T-helper 1 cell treated with Interleukin-12 subunit alpha and Interleukin-12 subunit beta and Interleukin-4 antibody, amounts not matched to agents 30 ng/mL and 1 ng/mL, for 36 hours (primary cell): ENCODE measurements around the gene ADAM12. TPM values are rescaled to one million over a fixed set of nuclear protein-coding genes. Genes with fewer than 3 reads are reported as not detected.

Experiments
- intact Hi-C: fragments of 100-400 bp; cut with micrococcal nuclease; formaldehyde crosslinking; loops from one replicate; pipeline ENCODE4 v1.15.1; 2024
- total RNA-seq: library from RNA; stranded (reverse); gene quantifications from 2 replicates; pipeline ENCODE4 v1.2.3, GENCODE V29; 2022

ADAM12 gene
- total RNA-seq, 1 donor from 2014 or later = 0.07 TPM

DNA sequence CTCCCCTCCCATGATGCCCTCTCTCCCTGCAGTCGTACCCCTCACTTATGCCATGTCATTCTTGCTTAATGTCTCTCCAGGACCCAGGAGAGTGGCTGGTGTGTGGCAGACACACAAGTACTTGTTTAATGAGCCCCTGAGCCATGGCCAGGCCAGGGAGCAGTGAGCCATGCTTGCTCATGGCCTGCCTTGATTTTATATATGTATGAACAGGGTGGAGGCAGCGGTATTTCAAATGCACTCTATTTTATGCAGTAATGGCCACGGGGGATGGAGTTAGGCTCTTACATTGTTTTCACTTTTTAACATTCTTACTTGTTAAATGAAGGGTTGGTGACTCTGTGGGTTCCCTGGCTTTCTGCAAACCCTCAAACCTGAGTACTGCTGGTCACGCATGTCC lies 347.2 kb downstream of the ADAM12 start:
- intact Hi-C loops = loop anchor here (5.0 kb wide), 3 partner anchors 219 to 1124 kb away; partner anchors contain the start of genes BCCIP, EDRF1 and UROS

DNA sequence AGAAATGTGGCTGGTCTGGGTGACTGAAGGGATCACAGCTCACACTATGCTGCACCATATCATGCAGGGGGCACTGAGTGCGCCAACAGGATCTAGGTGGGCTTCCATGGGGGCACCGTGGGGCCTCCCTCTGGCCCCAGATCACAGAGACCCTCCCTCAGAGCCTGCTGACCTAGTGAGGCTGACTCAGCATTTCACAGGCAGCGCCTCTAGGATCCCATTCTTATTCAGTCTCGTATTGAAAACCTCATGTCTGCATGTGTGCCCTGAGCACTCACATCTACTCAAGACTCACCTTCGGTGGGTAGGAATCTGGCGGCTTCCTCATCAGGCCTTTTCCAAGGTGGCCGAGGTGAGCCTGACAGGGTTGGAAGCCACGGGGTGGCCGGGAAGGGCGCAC lies 350.3 kb downstream of the ADAM12 start:
- intact Hi-C loops = no loop called here

DNA sequence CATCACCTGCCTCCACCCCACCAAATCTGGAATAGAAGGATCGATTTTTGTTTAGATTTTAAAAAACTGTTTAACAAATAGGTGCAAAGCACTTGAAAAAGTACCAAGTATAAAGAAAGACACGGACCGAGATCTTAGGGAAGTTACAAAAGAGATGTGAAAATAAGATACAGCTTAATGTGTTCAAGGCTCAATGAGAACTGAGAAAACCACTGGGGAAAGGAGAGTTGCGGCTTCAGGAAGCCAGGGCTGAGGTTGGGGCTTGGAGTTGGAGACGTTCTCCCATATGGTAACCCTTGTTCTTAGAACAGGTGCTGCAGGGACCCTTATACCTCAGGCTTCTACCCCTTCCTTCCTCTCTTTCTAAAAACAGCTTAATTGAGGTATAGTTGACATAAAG lies 351.8 kb downstream of the ADAM12 start:
- intact Hi-C loops = no loop called here

DNA sequence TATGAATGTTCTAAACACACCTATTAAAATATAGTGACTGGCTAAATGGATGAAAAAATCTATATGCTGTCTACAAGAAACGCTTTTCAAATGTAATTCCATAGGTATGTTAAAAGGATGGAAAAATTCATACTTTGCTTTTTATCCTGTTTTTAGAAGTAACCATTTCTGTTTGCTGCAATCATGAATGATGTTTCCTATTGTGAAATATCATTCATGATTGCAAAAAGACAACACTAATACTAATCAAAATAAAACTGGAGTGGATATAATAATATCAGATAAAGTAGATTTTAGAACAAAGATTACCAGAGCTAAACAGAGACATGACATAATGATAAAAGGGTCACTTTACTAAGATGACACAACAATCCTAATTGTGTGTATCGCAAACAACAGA lies 353.7 kb downstream of the ADAM12 start:
- intact Hi-C loops = no loop called here

DNA sequence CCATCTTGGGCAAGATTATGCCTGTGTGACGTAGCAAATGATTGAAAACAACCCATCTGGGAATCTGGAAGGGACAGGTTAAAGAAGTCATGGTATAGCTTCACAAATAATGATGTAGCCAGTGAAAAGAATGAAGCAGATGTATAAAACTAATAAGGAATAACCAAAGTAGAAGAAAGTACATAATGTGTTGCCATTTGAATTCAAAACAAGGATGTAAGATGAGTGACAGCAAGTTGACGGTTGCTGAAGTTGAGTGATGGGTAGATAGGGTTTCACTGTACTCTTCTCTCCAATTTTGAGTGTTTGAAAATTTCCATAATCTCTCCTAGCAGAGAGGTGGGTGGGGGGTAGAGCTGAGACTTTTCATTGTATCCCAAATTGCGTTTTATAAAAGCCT lies 358.3 kb downstream of the ADAM12 start:
- intact Hi-C loops = no loop called here

DNA sequence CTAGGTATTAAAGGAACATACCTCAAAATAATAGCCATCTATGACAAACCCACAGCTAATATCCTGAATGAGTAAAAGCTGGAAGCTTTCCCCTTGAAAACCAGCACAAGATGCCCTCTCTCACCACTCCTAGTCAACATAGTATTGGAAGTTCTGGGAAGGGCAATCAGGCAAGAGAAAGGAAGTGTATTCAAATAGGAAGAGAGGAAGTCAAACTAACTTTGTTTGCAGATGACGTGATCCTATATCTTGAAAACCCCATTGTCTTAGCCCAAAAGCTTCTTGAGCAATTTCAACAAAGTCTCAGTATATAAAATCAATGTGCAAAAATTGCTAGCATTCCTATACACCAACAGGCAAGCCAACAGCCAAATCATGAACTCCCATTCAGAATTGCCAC lies 360.6 kb downstream of the ADAM12 start:
- intact Hi-C loops = no loop called here

DNA sequence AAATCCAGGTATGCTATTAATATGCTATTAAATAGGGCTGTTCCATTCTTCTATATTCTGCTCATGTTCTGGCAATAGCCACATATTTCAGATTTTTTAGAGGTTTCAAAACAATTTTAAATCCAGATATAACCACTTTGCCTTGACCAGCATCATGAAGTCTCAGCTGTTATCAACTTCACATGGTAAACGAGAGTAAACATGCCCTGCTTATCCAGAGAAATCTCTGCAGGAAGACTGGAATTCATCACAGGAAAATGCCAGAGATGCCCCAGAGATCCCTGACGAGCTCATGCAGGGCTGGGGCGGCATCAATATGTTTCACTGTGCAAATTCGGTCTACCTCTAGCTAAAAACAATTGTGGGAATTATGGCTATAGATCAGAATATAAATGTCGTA lies 365.4 kb downstream of the ADAM12 start:
- intact Hi-C loops = no loop called here

DNA sequence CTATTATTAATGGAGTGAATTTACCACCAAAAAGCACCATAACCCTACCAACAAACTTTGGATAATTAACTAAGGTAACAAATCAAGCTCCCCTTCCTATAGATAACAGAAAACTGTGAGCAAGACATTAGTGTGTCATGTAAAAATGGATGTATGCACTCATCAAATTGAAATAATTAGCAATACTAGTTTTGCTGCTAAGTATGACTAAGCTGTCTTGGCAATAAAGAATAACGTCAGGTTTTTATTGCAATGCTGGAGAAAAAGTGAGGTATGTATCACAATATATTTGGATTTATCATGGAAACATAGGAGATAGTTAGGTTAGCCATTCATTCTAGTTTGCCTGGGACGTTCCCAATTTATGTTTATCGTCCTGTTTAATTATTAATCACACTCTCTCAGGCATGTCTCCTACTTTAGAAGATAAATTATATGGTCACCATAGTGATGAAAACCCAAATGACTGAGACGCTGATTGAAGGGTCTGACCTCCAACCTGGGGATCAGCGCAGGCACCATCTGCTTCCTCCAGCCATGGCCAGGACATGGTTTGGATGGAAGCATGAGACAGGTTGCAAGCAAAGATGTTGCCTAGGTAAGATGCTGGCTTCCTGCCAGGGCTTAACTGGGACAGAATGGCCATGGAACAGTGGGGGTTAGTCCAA lies 366.3 kb downstream of the ADAM12 start:
- intact Hi-C loops = no loop called here

DNA sequence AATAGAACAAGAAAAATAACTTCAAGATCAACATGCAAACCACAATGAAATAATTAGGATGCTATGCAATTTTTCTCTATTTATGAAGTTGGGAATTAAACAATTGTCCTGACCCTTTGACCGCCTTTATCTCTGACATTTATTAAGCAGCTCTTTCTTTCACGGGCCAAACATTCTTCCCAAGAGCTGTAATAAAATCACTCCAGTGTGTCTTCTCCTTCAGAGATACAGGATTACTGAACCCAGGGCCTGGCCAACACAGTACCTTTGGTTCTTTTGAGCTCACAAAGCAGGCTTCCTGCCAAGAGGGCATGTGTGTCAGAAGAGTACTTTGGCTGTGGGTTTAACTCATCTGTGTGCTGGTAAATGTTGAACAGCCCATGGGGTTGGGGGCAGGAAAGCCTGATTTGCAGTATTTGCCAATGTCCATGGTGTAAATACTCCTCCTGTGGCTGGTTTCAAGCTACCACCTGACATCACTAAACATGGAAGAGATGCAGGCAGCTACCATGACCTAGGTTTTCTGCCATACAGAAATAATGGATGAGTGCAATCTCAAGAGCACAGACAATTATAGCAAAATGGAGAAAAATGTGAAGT lies 370.2 kb downstream of the ADAM12 start:
- intact Hi-C loops = no loop called here

DNA sequence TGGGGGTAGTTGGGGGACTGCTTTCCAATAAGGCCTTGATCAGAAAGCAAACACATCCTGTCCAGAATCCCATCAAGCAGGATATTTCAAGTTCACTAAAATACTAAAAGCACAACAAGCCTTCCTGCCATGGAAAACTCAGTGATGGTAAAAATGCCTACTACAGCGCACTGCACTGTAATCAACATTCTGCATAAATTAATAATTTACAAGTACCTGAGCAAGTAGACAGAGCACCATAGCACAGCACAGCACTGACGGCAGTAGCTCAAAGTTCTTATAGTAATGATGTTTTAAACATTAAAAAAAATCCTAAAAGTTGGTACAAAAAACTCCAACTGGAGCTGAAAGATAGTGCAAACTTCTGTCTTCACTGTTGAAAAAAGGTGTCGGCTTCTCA lies 371.4 kb downstream of the ADAM12 start:
- intact Hi-C loops = no loop called here

DNA sequence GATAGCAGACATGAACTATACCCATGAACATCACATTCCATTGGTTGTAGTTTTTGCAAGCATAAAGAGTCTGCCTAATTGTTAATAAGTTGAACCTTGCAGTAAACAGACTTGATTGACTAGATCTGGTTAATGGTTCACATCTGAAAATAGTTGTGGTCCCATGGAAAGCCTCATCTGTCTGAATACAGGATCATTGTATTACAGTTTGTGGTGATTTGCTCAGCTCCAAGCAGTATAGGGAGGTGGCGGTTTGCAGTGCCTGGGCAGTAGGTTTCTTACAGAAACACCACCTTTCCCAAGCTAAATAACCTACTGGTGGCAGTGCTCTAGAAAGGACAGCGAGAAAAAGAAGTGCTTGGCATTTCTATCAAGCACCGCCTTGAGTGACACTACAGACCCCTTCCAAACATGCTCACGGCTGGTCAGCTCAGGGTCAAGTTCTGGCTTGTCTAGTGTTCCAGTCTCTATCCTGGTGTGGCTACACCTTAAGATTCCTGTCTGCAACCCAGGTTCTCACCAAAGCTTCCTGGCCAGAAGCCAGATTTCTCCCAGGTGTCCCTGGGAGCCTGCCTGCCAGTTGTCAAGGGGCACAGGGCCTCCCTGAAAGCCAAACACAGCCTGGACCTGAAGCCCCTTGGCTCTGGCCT lies 372.0 kb downstream of the ADAM12 start:
- intact Hi-C loops = no loop called here

DNA sequence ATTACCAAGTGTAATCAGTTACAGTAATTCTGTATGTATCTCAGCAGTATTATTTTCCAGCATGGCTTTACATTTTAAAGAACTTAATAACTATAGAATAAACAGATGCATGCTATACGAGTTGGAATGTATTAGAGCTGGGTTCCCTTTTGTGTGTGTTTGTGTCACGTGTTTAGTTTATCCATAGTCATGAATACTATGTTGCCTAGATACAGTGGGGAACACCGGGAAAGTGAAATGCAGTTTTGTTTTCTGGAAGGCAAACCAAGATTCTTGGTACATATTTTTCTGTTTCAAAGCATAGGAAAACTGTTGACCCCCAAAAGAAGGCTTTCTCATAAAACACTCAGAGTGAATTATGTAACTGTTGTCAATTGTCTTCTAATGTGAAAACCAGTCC lies 372.9 kb downstream of the ADAM12 start:
- intact Hi-C loops = no loop called here

DNA sequence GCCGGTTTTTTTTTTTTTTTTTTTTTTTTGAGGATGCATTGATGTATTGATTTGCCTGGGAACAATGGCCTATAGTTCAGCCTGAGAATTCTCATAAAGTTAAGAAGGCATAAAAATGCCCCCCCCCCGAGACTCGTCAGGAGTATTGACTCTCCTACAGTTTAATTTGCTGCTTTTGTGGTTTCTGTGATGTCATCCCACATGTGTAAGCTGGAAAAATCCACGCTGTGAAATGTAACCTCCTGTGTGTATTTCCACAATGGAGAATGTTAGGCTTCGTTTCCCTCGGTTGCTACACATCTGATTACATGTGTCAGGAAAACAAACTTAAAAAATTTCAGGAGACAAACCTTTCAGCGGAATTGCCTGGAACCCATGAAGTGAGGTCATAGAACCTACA lies 374.0 kb downstream of the ADAM12 start:
- intact Hi-C loops = no loop called here

DNA sequence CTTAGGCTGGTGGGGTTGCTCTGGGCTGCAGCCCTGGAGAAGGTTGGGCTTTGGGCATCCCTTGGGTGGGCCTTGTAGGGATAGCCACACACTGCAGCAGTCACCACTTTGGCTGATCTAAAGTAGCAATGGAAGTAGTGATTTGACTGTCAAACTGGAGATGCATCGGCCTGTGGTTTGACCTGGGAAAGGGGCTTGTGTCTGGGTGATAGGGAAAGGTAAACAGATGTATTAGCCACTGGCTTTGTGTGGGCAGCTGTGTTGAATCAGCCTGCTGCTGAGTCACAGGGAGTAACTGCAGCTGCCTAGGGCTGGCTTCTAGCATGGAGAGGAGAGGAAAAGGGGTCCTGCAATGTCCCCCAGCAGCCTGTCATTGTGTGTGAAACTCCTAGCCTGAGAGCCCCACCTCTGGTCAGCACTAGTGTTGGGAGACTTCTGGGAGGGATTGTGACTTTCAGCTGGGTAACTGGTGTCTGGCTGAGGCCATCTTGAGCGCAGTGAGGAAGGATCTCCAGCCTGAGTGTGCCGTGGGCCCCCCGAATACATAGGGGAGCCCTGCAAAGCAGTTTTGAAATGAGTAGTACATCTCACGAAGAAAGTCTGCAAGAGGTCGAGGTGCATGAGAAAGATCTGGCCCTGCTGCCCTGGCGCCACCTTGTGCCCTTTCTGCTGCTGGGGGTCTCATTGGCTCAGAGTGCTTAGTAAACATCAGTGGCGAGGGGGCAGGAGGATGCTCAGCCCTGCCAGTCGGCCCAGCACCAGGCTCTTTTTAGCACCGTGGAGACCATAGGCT lies 374.6 kb downstream of the ADAM12 start:
- intact Hi-C loops = no loop called here

DNA sequence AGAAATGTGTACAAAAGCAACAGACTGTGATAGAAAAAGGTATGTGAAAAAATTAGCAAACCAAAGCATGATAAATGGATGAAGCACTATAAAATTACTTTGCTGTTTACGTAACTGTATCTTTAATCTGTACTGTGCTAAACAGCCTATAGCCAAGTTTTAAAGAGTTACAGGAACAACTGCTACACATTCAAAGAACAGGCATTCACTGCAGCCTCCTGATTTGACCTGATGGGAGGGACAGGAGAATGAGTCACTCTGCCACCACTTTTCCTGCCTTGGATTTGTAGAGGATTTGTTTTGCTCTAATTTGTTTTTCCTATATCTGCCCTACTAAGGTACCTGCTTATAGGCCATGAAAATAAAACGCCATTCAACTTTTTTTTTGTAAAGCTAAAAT lies 375.8 kb downstream of the ADAM12 start:
- intact Hi-C loops = no loop called here

DNA sequence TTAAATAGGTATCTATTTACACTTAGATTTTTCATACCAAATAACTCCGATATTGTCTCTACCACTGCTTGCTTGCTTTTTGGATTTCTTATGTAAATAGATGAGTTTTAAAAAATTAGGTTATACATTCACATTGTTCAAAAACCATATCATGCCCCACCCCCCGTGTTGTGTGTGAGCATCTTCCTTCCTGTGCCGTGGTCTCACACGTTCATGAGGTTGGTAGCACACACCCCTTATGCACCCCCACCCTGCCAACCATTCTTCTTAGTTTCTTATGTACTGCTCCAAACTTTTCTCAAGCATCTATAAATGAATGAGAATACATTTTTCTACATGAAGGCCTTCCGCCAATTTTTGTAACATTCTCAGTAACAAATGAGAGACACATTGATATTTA lies 376.3 kb downstream of the ADAM12 start:
- intact Hi-C loops = no loop called here

DNA sequence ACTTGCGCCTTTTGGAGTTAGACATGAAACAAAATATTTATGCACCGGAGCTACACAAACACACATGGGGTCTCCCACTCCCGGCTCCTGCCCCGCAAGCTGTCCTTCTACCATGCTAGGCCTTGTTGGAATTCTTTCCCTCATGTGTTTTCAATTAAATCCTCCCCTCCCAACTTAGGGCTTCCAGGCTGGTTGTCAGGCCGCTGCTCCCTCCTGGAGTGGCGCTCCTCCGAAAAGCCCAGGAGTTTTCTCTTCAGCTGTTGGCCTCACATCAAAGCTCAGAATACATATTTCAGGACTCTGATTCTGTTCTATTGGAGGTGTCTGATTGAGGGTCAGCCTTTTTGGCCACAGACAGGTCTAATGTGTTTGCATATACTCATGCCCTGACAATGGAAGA lies 378.6 kb downstream of the ADAM12 start:
- intact Hi-C loops = no loop called here

DNA sequence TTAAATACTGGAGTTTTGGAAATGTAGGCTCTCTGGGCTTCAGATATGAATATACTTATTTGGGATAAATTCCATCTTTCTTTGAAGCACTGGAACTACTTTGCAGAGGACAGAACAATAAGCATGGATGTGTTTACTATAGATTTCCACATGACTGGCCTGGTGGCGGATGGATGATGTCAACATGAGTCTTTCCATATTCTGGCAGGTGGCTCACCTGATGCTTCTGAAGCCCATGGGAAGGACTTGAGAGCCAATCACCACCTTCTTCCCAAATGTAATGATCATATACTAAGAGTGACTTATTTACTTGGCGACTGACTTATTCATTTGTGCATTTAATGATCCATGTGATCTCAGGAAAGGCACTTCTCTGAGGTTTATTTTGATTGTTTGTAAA lies 381.4 kb downstream of the ADAM12 start:
- intact Hi-C loops = no loop called here

DNA sequence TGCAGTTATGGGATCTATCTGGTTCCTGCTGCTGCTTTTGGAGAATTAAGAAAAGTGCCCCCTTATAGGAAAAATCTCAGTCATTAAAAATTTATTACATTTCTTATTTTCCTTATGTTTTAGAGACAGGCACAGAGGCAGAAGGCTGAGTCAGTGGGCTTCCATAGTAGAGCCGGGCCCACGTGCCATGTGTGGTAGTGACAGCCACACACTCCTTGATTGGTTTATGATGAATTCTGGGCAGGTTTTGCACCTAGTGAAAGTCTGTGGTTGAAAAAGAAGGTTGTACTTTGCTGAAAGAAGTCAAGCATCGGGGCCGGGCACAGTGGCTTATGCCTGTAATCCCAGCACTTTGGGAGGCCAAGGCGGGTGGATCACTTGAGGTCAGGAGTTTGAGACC lies 382.0 kb downstream of the ADAM12 start:
- intact Hi-C loops = no loop called here

DNA sequence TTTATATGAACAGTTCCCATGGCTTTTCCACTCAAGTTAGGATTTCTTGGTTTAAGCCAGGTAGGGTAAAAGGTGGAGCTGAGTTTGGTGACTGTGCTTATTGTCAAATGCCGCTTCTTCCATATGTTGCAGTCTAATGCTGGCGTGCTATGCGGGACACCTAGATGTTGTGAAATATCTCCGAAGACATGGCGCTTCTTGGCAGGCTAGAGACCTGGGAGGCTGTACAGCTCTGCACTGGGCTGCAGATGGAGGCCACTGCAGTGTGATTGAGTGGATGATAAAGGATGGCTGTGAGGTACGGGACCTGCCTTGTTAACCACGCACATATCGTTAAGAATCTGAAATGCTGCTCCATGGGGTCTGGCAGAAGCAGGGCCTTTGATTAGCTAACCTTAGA lies 383.5 kb downstream of the ADAM12 start:
- intact Hi-C loops = no loop called here

DNA sequence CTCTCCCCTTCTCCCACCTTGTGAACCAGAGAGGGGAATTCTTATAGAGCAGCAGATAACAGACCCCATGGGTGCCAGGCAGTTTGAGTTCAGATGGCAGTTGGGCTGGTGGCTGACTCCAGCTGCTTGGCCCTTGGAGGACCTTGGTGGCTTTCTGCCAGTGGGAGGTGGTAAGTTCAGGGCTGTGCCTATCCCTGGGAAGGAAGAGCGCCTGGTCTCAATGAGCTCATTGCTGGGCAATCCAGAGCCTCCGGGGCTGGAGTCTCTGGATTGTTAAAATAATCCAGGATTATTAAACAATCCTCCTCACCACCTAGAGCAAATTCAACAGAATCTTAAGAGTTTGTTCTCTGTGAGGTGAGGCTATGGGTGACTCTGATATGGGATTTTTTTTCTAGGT lies 386.7 kb downstream of the ADAM12 start:
- intact Hi-C loops = no loop called here

DNA sequence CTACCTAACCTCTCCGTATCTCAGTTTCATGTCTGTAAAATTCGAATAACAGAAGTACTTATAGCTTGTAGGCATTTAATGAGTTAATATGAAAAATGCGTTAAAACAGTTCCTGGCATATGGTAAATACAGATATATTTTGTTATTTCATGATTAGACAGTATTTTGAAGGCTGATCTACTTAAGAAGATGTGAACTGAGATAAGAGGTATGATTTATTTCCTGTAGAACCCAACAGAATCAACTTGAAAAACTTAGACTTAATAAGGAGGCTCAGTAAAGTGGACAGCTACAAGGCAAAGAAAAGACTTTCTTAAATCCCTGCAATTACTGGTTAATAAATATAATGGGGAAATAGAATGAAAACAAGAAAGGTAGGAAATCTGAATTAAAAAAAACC lies 388.6 kb downstream of the ADAM12 start:
- intact Hi-C loops = no loop called here
